ENCODE measurements around the gene CAMKK2.
"Not testable (repeated sequence)": the region's sequence is repeated elsewhere in the genome, so short reads cannot be mapped to it uniquely, and the experiment has no call there.

CAMKK2 gene

GRCh38 chr12:121296618-121297434, at the start of gene CAMKK2:
Gene CAMKK2, minus strand, starts transcription at chr12:121296709. Its CDS starts 22,183 bp downstream, at chr12:121274526.
- peak; percentile 86 to 88 for DNase-seq

- DNase-seq = no peak
These were observed 48.8 kb upstream of the CAMKK2 start for GRCh38 chr12:121345151-121345815.

- DNase-seq = no peak
These were observed 48.0 kb upstream of the CAMKK2 start for GRCh38 chr12:121344506-121344905.

DNA sequence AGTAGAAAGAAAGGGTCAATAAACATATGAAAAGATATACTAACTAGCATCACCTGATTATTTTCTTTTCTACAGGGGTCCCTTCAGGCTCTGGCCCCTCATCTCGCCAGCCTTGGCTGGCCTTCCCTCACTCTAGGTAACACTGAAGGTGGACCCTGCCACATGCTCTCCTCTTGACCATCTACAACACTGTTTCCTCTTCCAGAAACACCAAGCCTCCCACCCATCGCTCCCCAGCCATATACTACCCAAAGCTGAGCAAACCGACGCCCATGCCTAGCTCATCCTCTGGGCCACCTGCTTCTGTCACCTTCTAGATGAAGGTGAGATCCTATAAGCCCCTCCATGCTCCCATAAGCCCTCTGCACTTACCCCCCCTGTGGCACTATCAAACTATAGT, 40.9 kb upstream of the CAMKK2 start:
- no peak for DNase-seq

DNA sequence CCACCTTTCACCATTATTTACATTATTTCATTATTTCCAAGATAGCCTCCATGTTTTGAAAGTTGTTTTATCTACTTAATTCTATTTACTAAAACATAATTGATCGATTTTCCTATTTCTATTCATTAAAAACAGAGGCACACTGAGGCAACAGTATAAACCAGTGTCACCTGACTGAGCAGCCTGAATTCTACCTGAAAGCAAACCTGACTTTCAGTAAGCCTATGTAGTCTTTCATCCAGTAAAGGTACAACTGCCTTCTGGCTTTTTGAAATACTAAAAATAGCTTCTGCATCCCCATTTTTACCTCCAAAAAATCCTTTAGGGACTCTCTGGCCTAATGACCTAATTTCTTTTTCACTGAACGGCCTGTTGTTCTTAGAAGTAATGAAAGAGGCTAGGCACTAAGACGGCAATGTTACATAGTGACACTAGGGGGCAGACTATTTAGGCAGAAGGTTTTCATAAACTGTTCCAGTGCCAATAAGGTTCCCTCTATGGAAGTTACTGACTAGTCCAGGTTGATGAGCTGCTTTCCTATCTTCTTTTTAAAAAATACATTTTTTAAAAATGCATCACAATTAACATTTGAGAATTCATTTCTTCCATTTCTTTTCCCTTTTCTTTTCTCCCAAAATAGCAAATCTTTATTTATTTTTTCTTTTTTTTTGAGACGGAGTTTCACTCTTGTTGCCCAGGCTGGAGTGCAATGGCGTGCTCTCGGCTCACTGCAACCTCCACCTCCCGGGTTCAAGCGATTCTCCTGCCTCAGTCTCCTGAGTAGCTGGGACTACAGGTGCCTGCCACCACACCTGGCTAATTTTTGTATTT, 38.2 kb upstream of the CAMKK2 start:
- DNase-seq = no peak

DNA sequence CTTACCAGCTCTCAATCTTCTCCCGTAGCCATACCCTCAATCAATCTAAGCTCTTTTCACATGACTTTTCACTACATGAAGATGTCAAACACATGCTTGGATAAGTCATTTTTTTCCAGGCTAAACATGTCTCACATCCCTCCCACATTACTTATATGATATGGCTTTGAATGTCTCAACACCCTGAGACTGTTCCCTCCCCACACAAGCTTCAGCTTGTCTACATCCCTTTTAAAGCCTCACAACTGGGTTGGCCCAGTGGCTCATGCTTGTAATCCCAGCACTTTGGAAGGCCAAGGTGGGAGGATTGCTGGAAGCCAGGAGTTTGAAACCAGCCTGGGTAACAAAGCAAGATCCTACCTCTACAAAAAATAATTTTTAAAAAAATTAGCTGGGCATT, 37.2 kb upstream of the CAMKK2 start:
- DNase-seq = no peak

DNA sequence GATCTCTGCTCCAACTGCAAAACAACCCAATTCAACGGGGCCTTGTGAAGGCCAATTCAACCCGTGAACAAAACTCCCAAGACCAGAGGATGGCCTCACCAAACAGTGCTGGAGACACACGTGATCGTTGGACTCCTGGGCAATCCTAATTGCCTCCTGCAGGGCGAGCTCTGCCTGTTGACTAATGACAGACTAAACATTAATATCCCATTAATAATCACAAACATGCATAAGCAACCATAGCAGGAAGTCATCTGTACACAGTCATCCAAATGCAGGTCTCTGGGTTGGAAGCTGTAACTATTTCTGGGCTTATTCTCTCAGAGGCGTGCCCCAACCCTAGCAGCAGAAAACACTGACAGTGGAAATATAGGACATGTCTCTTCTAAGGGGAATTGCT, 34.7 kb upstream of the CAMKK2 start:
- DNase-seq = no peak

DNA sequence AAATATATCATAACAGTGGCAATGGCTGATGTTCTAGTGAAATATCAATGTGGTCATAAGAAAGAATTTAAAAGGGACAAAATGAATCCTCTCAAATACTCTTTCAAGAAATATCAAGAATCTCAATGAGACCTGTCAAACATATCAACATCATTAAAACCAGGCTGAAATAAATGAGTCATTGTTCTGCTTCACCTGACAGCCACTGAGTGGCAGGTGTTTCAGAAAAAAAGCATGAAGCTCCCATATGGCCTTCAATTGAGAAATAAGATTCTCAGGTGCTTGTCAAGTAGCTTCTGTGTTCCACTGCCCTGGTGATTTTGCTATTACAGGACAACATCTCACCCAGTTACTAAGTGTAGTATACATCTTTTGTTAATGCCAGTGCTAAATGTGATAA, 34.2 kb upstream of the CAMKK2 start:
- no peak for DNase-seq

DNA sequence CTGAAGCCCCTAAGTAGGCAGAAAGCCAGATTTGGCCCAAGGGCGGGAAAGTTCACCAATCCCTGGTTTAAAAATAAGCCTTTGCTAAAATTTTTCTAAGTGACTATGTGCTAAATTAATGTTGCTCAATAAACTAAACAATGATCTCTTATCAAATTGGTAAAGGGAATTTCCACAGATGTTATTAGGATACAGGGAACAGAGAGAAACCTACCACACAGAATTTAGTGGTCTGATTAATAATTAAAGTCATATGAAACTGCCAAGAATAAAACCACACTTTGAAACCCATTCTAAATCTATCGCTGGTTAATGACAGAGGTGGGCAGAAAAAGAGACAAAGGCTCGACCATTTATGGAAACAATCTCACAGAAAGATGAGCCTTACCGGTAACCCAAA, 33.7 kb upstream of the CAMKK2 start:
- no peak for DNase-seq

- DNase-seq = no peak
These were observed 32.1 kb upstream of the CAMKK2 start for GRCh38 chr12:121328620-121329019.

DNA sequence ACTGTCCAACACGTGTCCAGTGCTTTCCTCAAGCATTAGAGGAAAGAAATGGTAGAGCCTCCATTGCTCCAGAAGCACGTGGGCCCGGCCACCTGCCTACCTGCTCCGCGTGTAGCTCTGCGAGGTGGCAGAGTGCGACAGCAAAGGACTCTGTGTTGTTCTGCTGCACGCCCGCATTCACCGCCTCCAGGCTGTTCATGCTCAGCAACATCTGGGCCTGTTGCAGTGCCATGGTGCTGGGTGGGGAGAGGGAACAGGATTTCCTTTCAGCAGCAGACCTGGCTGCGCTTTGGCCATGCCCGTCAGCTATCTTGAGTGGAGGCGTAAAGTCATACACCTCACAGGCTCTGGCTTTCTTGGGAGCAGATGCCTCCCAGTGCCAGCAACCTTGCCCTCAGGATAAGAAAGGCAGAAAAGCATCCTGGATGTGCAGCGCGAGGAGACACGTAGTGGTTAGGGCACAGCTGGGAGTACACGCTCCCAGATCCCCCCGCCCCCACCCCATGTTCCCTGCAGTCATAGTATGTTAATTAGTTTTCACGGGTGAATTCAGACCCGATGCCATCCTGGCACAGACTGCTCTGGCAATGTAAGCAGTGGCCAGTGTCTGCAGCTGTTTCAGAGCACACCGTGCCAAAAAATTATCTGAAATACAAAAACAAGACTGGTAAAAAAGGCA, 30.6 kb upstream of the CAMKK2 start:
- DNase-seq = no peak

- no peak for DNase-seq
These were observed 29.4 kb upstream of the CAMKK2 start for GRCh38 chr12:121325922-121326396.

- DNase-seq = no peak
These were observed 27.4 kb upstream of the CAMKK2 start for GRCh38 chr12:121323908-121324307.

DNA sequence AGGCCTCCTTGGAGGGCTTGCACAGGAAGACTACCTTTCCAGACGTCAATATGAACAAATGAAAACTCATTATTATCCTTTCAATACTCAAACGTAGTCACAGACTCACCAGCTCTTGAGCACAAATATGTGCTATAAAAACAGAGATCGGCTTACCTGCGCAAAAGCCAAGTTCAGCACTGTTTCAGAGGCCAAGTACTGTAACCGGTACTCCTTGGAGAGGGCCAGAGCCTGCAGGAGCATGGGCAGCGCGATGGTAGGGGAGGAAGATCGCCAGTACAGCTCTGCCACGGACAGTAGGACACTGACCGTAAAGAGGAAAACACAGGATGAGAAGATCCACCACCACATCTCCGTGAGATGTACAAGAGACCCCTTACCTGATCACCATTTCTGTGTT, 21.6 kb upstream of the CAMKK2 start:
- DNase-seq = no peak

GRCh38 chr12:121314431-121314830, 17.9 kb upstream of the CAMKK2 start:
- no peak for DNase-seq

DNA sequence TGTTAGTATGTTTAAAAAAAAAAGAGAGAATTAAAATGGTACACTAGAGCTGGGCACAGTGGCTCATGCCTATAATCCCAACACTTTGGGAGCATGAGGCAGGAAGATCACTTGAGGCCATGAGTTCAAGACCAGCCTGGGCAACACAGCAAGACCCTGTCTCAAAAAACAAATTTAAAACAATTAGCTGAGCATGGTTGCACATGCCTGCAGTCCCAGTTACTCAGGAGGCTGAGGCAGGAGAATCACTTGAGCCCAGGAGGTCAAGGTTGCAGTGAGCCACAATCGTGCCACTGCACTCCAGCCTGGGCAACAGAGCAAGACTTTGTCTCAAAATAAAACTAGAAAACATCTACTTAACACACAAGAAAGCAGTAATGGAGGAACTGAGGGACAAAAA, 13.7 kb upstream of the CAMKK2 start:
- DNase-seq = not testable (repeated sequence)

- DNase-seq = not testable (repeated sequence)
These were observed 10.9 kb upstream of the CAMKK2 start for GRCh38 chr12:121307397-121307796.

DNA sequence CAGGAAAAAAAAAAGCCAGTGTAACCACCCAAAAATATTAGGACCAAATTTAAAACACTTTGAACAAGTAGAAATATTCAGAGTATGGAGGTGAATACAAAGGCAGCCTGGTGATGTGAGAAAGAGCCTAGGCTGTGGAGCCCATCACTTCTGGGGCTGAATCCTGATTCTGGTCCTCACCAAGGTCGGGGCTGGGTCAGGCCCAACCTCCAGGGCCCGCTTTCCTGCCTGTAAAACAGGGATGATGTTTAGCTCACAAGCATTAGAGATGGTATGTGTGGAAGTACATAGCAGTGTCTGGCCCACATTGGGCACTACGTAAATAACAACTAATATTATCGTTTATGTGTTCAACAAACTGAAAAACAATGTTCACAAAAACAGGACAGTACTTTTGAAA, 7.8 kb upstream of the CAMKK2 start:
- DNase-seq = no peak

DNA sequence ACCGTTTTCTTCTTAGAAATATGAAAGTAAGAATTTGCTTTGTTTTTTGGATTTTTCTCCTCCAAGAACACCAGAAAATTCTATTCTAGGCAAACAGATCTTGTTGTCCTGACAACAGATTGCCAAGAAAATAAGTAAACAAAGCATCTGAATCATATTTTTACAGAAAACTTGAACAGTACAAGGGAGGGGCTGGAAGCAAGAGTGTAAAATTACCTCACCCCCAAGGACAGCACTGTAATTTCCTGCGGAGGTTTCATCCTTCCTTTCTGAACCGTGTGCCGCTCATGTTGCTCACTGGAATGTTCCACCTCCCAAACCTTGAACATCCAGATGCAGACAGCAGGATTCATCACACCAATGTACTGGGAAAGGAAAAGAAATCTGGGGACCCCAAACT, 5.4 kb upstream of the CAMKK2 start:
- DNase-seq = no peak

GRCh38 chr12:121300083-121300819, 3.7 kb upstream of the CAMKK2 start:
- no peak for DNase-seq

- no peak for DNase-seq
These were observed 3.2 kb upstream of the CAMKK2 start for GRCh38 chr12:121299662-121300061.

GRCh38 chr12:121298411-121298810, 1.9 kb upstream of the CAMKK2 start:
- not testable (repeated sequence) for DNase-seq

Measured in stimulated activated CD4-positive, alpha-beta T cell treated with anti-CD3 and anti-CD28 coated beads, Interleukin-2, amount 100 ng/mL, for 24 hours (primary cell).